GM18951 (cell line): ENCODE measurements around the gene CDKN1A.
"Not testable (repeated sequence)": the region's sequence is repeated elsewhere in the genome, so short reads cannot be mapped to it uniquely, and the experiment has no call there.

Source experiments
- POLR2A ChIP-seq: IDR thresholded peaks from 4 replicates; pipeline ENCODE4 v1.6.1; 2011; ENCODE audit warnings: mild to moderate bottlenecking; ENCODE audit not compliant: insufficient read length, insufficient read depth; ENCODE audit errors: extremely low read depth
- in situ Hi-C: fragments of 300-500 bp; cut with MboI; formaldehyde crosslinking; loops from one replicate; pipeline ENCODE4 v1.12.0; 2022; ENCODE audit warnings: low sequenced_read_pairs, mixed read lengths, inconsistent platforms; ENCODE audit not compliant: unreplicated experiment

The CDKN1A gene

GRCh38 chr6:36718560-36718959 lies 40.0 kb downstream of the CDKN1A start:
- TF ChIP-seq POLR2A = no peak
- in situ Hi-C loops = no loop called here

- in situ Hi-C loops = no loop called here
- TF ChIP-seq POLR2A = no peak
Measured at GRCh38 chr6:36719126-36719525, 40.6 kb downstream of the CDKN1A start.

GRCh38 chr6:36720251-36721141 lies 42.0 kb downstream of the CDKN1A start:
- in situ Hi-C loops = no loop called here
- no peak for TF ChIP-seq POLR2A

- TF ChIP-seq POLR2A = no peak
Measured at GRCh38 chr6:36721369-36722140, 43.0 kb downstream of the CDKN1A start.

GRCh38 chr6:36722365-36722764 lies 43.9 kb downstream of the CDKN1A start:
- in situ Hi-C loops = no loop called here
- no peak for TF ChIP-seq POLR2A

More at GRCh38 chr6:36721369-36722140, 43.0 kb downstream of the CDKN1A start:
- in situ Hi-C loops = no loop called here

- in situ Hi-C loops = no loop called here
- no peak for TF ChIP-seq POLR2A
Measured at GRCh38 chr6:36722879-36723278, 44.4 kb downstream of the CDKN1A start.

GRCh38 chr6:36723992-36724391 lies 45.5 kb downstream of the CDKN1A start:
- in situ Hi-C loops = not testable (repeated sequence)

GRCh38 chr6:36724514-36725390 lies 46.2 kb downstream of the CDKN1A start:
- no peak for TF ChIP-seq POLR2A
- in situ Hi-C loops = no loop called here

- TF ChIP-seq POLR2A = no peak
- in situ Hi-C loops = no loop called here
Measured at GRCh38 chr6:36725581-36725980, 47.1 kb downstream of the CDKN1A start.

- in situ Hi-C loops = no loop called here
- TF ChIP-seq POLR2A = no peak
Measured at GRCh38 chr6:36727505-36728021, 49.0 kb downstream of the CDKN1A start.

GRCh38 chr6:36728289-36729160 lies 50.0 kb downstream of the CDKN1A start:
- in situ Hi-C loops = no loop called here
- TF ChIP-seq POLR2A = no peak

- no peak for TF ChIP-seq POLR2A
- in situ Hi-C loops = no loop called here
Measured at GRCh38 chr6:36729161-36729524, 50.6 kb downstream of the CDKN1A start.
